ENCODE data around the gene CPXM1.

CPXM1 gene

GRCh38 chr20:2763186-2763585, 37.2 kb downstream of the CPXM1 start:
- DNase-seq (ENCODE audit: low read depth) = no peak

- DNase-seq (ENCODE audit: low read depth) = no peak
These were observed 37.8 kb downstream of the CPXM1 start for GRCh38 chr20:2762578-2763131.

GRCh38 chr20:2761885-2762284, 38.5 kb downstream of the CPXM1 start:
- DNase-seq (ENCODE audit: low read depth) = no peak

GRCh38 chr20:2760952-2761305, 39.5 kb downstream of the CPXM1 start:
- no peak for DNase-seq (ENCODE audit: low read depth)

- no peak for DNase-seq (ENCODE audit: low read depth)
These were observed 40.0 kb downstream of the CPXM1 start for GRCh38 chr20:2760297-2760951.

GRCh38 chr20:2759603-2760296, 40.7 kb downstream of the CPXM1 start:
- DNase-seq (ENCODE audit: low read depth) = no peak

GRCh38 chr20:2759143-2759542, 41.3 kb downstream of the CPXM1 start:
- DNase-seq (ENCODE audit: low read depth) = no peak

- DNase-seq (ENCODE audit: low read depth) = no peak
These were observed 42.5 kb downstream of the CPXM1 start for GRCh38 chr20:2757969-2758368.

GRCh38 chr20:2757001-2757400, 43.4 kb downstream of the CPXM1 start:
- DNase-seq (ENCODE audit: low read depth) = no peak

GRCh38 chr20:2756056-2756611, 44.3 kb downstream of the CPXM1 start:
- DNase-seq (ENCODE audit: low read depth) = no peak

GRCh38 chr20:2755451-2756055, 44.9 kb downstream of the CPXM1 start:
- DNase-seq (ENCODE audit: low read depth) = no peak

- no peak for DNase-seq (ENCODE audit: low read depth)
These were observed 46.0 kb downstream of the CPXM1 start for GRCh38 chr20:2754424-2754823.

GRCh38 chr20:2753461-2754040, 46.9 kb downstream of the CPXM1 start:
- no peak for DNase-seq (ENCODE audit: low read depth)

GRCh38 chr20:2752567-2753460, 47.6 kb downstream of the CPXM1 start:
- DNase-seq (ENCODE audit: low read depth) = no peak

- peak; percentile 13 for DNase-seq (ENCODE audit: low read depth)
These were observed 48.4 kb downstream of the CPXM1 start for GRCh38 chr20:2751878-2752566.

GRCh38 chr20:2751347-2751877, 49.0 kb downstream of the CPXM1 start:
- DNase-seq (ENCODE audit: low read depth) = no peak

GRCh38 chr20:2750491-2751251, 49.8 kb downstream of the CPXM1 start:
- no peak for DNase-seq (ENCODE audit: low read depth)

- DNase-seq (ENCODE audit: low read depth) = no peak
These were observed 50.4 kb downstream of the CPXM1 start for GRCh38 chr20:2749951-2750490.

- no peak for DNase-seq (ENCODE audit: low read depth)
These were observed 51.0 kb downstream of the CPXM1 start for GRCh38 chr20:2749343-2749950.

All from stimulated activated CD8-positive, alpha-beta memory T cell treated with anti-CD3 and anti-CD28 coated beads, Interleukin-12 subunit alpha, Interleukin-12 subunit beta, amount 100 ng/mL, for 1 hour (primary cell).